ENCODE results near the gene CCDC177.

- TF ChIP-seq CTCF (conservative IDR thresholded peaks at IDR 0.05; ENCODE audit: low read depth, low read length) (no peak), EZH2 (IDR thresholded peaks at IDR 0.05; ENCODE audit: borderline replicate concordance, low read depth, low read length, poor library complexity, severe bottlenecking) (no peak)
These were observed 36.7 kb upstream of the CCDC177 start, which contains the start of gene SUSD6 for GRCh38 chr14:69611172-69612013.
